Transverse colon (tissue), 4 donors: Measurements from ENCODE around the gene SRL.

Source experiments
- CTCF ChIP-seq, 5 experiments: fragments of 200-600 bp in 3 of 5; fragments of 450-650 bp in 2 of 5; sonication (generic) in 3 of 5; IDR thresholded peaks; 1 replicate in 2 of 5; 2 replicates in 3 of 5; pipeline ENCODE4 v1.5.1; 2016 to 2017; ENCODE audit warnings: antibody characterized with exemption in 5 of 5, inconsistent platforms in 3 of 5, mild to moderate bottlenecking in 2 of 5, moderate library complexity in 1 of 5
- EP300 ChIP-seq: sonication (generic); formaldehyde crosslinking; IDR thresholded peaks from one replicate; pipeline ENCODE4 v1.6.1; 2017; ENCODE audit warnings: antibody characterized with exemption, low read depth
- POLR2AphosphoS5 ChIP-seq, 3 donors: sonication (generic); formaldehyde crosslinking; IDR thresholded peaks; one replicate each; pipeline ENCODE4 v1.6.1; 2016; ENCODE audit warnings: antibody characterized with exemption in 3 of 3

- TF ChIP-seq CTCF (IDR thresholded peaks at IDR 0.05) (no peak), POLR2AphosphoS5 (IDR thresholded peaks at IDR 0.05) (no peak), EP300 (no peak)
Observed at GRCh38 chr16:4246777-4247459, 5.0 kb upstream of the SRL start.
